Posterior vena cava (tissue), 2 donors: ENCODE measurements around the gene PIGP. TPM values are rescaled to one million over a fixed set of nuclear protein-coding genes. Genes with fewer than 3 reads are reported as not detected.
"Not testable (repeated sequence)": the region's sequence is repeated elsewhere in the genome, so short reads cannot be mapped to it uniquely, and the experiment has no call there.

Experiments
- DNase-seq: peaks from one replicate; pipeline ENCODE4 v3.0.0-alpha.2; 2020; ENCODE audit warnings: low spot score
- intact Hi-C, 2 donors: fragments of 100-400 bp; cut with DNase I; formaldehyde crosslinking; loops; one replicate each; pipeline versions ENCODE4 v1.14.1 to v1.14.2; 2022 to 2023
- total RNA-seq, 2 donors: library from RNA; stranded (reverse); fragmentation: NEBNext Ultra II Directional; extraction: Animal tissue kit (Norgen Biotek cat#: 25700); gene quantifications; one replicate each; pipeline ENCODE4 v1.2.1, GENCODE V29; 2021
- donor health status: DM: yes; HTN: yes; CAD: no.
- donor health status: DM: yes; HTN: yes; CAD: no.

Gene PIGP
- total RNA-seq, 2 donors from 2014 or later, result 23.7 to 28.9 TPM

- DNase-seq, result no peak
- intact Hi-C loops, result no loop called here
These were observed 17.5 kb downstream of the PIGP start for GRCh38 chr21:37055271-37055855.

DNA sequence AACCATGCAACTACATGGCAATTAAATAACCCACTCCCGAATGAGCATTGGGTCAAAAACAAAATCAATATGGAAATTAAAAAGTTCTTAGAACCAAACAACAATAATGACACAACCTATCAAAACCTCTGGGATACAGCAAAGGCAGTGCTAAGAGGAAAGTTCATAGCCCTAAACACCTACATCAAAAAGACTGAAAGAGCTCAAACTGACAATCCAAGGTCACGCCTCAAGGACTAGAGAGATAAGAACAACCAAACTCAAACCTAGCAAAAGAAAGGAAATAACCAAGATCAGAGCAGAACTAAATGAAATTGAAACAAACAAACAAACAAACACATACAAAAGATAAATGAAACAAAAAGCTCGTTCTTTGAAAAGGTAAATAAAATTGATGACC lies 23.1 kb downstream of the PIGP start:
- DNase-seq, intact Hi-C loops: not testable (repeated sequence)

- DNase-seq, result no peak
- intact Hi-C loops, result no loop called here
These were observed 25.8 kb downstream of the PIGP start for GRCh38 chr21:37047079-37047478.

DNA sequence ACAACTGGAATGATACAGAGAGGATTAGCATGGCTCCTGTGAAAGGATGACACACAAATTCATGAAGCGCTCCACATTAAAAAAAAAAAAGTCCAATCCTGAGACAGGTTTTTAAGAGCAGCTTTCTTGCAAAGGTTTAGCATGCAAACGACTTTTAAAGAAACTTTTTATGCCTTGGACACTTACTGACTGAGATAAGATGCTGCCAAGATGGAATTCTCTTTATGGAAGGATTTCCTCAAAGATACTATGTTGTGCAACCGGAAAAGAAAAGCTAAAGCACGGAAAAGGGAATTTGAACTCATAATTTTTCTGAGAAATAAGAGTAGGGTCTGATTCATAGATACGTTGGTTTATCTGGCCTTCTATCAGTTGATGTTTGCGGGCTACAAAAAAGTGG lies 27.3 kb downstream of the PIGP start:
- DNase-seq, result no peak
- intact Hi-C loops, result no loop called here

DNA sequence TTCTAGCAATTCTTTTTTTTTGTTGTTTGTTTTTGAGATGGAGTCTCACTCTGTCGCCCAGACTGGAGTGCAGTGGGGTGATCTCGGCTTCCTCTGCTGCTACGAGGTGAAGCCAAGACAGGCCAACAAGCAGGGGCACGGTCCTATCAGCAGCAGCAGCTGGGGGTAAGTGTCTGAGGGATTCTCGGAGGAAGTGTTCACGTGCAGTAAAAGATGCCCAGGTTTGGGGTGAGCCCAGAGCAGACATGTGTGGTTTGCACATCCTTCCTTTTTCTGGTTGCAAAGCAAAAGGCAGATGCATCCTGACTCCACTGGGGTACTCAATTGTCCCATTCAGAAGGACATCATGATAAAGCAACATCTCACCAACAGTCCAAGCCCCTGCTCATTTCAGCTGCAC lies 27.7 kb downstream of the PIGP start:
- DNase-seq, result no peak
- intact Hi-C loops, result no loop called here

- intact Hi-C loops, result no loop called here
These were observed 28.2 kb downstream of the PIGP start for GRCh38 chr21:37044643-37045042.

DNA sequence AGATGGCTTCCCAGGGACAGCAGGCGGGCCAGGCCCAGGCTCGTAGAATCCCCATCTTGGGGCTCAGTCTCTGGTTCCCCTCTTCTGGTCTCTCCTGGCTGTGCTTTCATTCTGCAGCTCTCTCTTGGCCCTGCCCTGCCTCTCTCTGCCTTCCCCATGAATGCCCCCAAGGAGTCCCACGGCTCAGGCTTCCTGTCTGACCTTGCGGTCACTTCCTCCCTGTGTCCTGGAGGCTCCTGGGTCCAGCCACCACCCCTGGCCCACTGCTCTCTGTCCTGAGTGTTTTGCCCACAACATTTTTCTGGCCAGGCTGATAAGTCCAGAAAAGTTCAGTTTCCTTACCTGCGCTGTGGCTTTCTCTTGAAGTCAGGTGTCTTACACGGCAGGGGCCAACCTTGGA lies 29.1 kb downstream of the PIGP start:
- intact Hi-C loops, result no loop called here
- no peak for DNase-seq

More at GRCh38 chr21:37044643-37045042, 28.2 kb downstream of the PIGP start:
- no peak for DNase-seq

- no peak for DNase-seq
- intact Hi-C loops, result no loop called here
These were observed 31.1 kb downstream of the PIGP start for GRCh38 chr21:37041706-37042271.

DNA sequence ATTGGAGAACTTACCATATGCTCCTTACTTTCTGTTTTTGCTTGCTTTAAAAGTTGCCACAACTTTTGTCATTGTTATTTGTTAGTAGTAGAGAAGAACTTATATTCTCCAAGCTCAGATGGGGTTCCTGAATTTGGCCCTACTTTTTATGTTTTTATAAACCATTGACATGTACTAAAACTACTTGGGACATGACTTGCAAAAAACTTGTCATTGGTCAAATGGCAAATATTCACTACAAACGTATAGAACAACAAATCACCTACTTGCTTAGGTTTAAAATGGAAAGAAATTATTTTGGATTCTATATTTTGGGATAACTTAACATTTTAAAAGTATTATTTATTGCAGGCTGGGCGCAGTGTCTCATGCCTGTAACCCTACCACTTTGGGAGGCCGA lies 32.7 kb downstream of the PIGP start:
- no peak for DNase-seq
- intact Hi-C loops, result no loop called here

- DNase-seq, result no peak
- intact Hi-C loops, result no loop called here
These were observed 33.3 kb downstream of the PIGP start for GRCh38 chr21:37039411-37040075.

- intact Hi-C loops, result no loop called here
- no peak for DNase-seq
These were observed 36.7 kb downstream of the PIGP start for GRCh38 chr21:37036177-37036576.

DNA sequence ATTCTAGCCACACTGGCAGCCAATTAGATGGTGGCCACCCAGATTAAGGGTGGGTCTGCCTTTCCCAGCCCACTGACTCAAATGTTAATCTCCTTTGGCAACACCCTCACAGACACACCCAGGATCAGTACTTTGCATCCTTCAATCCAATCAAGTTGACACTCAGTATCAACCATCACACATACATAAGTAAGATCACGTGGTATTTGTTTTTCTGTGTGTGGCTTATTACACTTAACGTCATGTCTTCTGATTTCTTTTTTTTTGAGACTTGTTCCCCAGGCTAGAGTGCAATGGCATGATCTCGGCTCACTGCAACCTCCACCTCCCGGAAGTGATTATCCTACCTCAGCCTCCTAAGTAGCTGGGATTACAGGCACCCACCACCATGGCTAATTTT lies 38.5 kb downstream of the PIGP start:
- intact Hi-C loops, DNase-seq: not testable (repeated sequence)

DNA sequence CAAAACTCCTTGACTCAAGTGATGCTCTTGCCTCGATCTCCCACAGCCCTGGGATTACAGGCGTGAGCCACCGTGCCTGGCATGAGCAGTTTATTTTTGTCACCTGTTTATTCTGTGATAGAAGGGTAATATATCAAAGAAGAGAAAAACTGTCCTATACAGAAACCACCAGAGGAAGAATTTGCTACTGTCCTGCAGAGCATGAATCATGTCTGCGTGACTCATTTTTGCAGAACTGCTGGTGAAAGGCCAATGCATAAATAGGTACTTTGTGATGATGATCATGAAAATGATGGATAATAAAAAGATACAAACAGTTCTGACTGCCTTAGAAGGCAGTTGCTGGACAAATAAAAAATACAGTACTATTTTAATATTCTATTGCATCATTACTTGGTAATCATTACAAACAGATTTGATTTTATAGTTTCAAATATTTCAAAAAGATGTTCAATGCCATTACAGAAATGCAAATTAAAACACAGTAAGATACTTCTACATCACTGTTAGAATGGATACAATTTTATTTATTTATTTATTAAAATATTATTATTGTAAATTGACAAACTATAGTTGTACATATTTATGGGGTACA lies 39.9 kb downstream of the PIGP start:
- intact Hi-C loops, result no loop called here
- DNase-seq, result no peak

DNA sequence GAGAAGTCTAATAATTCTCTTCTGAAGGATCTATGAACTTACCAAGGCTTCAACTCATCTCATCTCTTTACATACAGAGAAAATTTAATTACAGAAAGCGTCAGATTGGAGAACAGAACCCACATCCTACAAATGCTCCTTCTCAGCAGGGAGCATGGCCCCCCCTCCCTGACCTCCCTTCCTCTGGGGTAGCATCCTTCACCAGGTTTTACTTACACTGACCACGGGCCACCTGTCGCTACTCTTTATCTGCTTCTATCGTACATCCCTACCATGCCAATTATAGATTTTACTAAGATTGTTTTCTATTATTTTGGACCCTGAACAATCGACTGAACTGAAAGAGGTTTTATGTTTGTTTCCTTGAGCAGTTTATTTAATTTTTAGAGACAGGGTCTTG lies 40.6 kb downstream of the PIGP start:
- no peak for DNase-seq
- intact Hi-C loops, result no loop called here

DNA sequence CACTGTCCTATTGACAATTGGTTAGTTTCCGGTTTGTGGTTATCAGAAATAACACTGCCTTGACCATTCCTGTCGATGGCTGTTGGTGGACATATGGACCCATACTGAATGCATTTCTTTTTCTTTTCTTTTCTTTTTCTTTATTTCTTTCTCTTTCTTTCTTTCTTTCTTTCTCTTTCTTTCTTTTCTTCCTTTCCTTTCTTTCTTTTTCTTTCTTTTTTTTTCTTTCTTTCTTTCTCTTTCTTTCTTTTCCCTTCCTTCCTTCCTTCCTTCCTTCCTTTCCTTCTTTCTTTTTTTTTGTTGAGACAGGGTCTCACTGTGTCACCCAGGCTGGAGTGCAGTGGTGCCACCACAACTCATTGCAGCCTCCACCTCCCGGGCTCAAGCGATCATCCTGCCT lies 42.0 kb downstream of the PIGP start:
- DNase-seq, result no peak
- intact Hi-C loops, result no loop called here

GRCh38 chr21:37028570-37028969 lies 44.3 kb downstream of the PIGP start:
- intact Hi-C loops, result no loop called here
- DNase-seq, result no peak

- intact Hi-C loops, result no loop called here
- DNase-seq, result no peak
These were observed 46.4 kb downstream of the PIGP start for GRCh38 chr21:37026499-37026898.

DNA sequence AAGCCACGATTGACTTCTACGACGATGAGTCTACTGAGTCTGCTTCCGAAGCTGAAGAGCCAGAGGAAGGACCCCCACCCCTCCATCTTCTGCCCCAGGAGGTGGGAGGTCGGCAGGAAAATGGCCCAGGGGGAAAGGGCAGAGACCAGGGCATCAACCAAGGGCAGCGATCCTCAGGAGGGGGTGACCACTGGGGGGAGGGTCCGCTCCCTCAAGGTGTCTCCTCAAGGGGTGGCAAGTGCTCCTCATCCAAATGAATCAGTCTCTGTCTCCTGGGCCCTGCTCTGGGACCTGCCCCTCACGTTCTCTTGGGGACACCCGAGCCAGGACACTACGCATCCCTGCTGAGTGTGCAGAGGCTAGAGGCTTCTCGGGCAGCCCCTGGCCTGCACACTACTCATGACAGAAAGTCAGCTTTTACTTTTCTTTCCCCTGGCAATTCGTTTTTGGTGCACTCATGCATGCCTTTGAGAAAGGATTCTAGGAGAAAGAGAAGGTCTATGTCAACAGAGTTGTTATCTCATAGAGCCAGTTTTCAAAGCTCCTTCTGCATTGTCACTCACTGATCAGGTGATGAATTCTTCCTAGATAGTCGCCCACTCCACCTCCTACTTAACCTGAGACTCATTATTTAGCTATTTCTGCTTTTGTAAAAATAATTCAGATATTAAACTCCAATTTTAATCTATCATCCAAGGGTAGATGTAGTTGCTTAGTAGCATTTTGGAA lies 54.8 kb downstream of the PIGP start:
- DNase-seq, result peak; percentile 52
- intact Hi-C loops, result no loop called here
